B cell (primary cell): Measurements from ENCODE around the gene HECTD3.

Source experiments
- EZH2 ChIP-seq: IDR thresholded peaks from 2 replicates; pipeline ENCODE4 v1.6.1; 2012; ENCODE audit warnings: borderline replicate concordance, low read depth, mild to moderate bottlenecking, moderate library complexity, low read length; ENCODE audit not compliant: insufficient read depth, poor library complexity, severe bottlenecking
- TF ChIP-seq, protein P1 (sequence below): fragments of 200-600 bp; IDR thresholded peaks from one replicate; pipeline ENCODE4 v1.8.0; 2022; ENCODE audit warnings: antibody characterized with exemption, mild to moderate bottlenecking

DNA sequence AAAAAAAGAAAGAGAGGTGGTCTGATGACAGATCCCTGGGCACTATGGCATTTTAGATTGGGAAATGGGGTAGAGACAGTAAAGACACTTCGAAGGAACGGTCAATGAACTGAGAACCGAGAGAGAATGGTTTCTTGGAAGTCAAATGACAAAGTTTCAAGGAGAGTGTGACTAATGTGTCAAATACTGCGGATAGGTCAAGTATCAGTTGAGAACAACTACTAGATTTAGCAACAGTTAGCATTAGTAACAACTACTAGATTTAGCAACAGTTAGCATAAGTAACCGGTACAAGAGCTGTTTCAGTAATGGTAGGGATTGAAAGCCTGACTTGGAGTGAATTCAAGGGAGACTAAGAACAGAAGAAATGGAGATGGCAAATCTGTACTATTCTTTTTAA is 35.9 kb upstream of the HECTD3 start:
- TF ChIP-seq EZH2, result no peak
- TF ChIP-seq, protein P1, sequence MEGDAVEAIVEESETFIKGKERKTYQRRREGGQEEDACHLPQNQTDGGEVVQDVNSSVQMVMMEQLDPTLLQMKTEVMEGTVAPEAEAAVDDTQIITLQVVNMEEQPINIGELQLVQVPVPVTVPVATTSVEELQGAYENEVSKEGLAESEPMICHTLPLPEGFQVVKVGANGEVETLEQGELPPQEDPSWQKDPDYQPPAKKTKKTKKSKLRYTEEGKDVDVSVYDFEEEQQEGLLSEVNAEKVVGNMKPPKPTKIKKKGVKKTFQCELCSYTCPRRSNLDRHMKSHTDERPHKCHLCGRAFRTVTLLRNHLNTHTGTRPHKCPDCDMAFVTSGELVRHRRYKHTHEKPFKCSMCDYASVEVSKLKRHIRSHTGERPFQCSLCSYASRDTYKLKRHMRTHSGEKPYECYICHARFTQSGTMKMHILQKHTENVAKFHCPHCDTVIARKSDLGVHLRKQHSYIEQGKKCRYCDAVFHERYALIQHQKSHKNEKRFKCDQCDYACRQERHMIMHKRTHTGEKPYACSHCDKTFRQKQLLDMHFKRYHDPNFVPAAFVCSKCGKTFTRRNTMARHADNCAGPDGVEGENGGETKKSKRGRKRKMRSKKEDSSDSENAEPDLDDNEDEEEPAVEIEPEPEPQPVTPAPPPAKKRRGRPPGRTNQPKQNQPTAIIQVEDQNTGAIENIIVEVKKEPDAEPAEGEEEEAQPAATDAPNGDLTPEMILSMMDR, result no peak
